Stimulated activated effector memory CD8-positive, alpha-beta T cell treated with anti-CD3 and anti-CD28 coated beads, Interleukin-12 subunit alpha, Interleukin-12 subunit beta, amount 100 ng/mL, for 72 hours (primary cell): Measurements from ENCODE around the gene POTEJ.
"Not testable (repeated sequence)": the region's sequence is repeated elsewhere in the genome, so short reads cannot be mapped to it uniquely, and the experiment has no call there.

Experiments used
- ATAC-seq: fragments of 150-1000 bp; cut with Tn5 transposase; 2 replicates; pipeline ENCODE4 v1.10.0; 2021
- DNase-seq, 2 donors: peaks; one replicate each; pipeline ENCODE4 v3.0.0; 2021 to 2022; ENCODE audit warnings: low spot score in 2 of 2
- H3K27ac Mint-ChIP-seq: one replicate; pipeline ENCODE4 v1.8.0; 2022; ENCODE audit warnings: mild to moderate bottlenecking, mixed read lengths
- H3K36me3 Mint-ChIP-seq: one replicate; pipeline ENCODE4 v1.8.0; 2022; ENCODE audit warnings: mild to moderate bottlenecking, mixed read lengths
- H3K4me1 Mint-ChIP-seq: one replicate; pipeline ENCODE4 v1.8.0; 2022; ENCODE audit warnings: mixed read lengths
- H3K4me3 Mint-ChIP-seq: one replicate; pipeline ENCODE4 v1.8.0; 2022; ENCODE audit warnings: mild to moderate bottlenecking, mixed read lengths
- H3K9me3 Mint-ChIP-seq: one replicate; pipeline ENCODE4 v1.8.0; 2022; ENCODE audit warnings: mixed read lengths

The POTEJ gene

GRCh38 chr2:130594011-130594410, 17.2 kb upstream of the POTEJ start:
- not testable (repeated sequence) for H3K9me3 Mint-ChIP-seq, H3K27ac Mint-ChIP-seq, DNase-seq, H3K36me3 Mint-ChIP-seq, H3K4me1 Mint-ChIP-seq, ATAC-seq, H3K4me3 Mint-ChIP-seq

- not testable (repeated sequence) for H3K27ac Mint-ChIP-seq, H3K4me1 Mint-ChIP-seq, H3K9me3 Mint-ChIP-seq, H3K36me3 Mint-ChIP-seq, H3K4me3 Mint-ChIP-seq, DNase-seq
- ATAC-seq = peak; percentile 29
Measured at GRCh38 chr2:130596757-130597156, 14.5 kb upstream of the POTEJ start.

GRCh38 chr2:130597994-130598393, 13.2 kb upstream of the POTEJ start:
- not testable (repeated sequence) for H3K4me1 Mint-ChIP-seq, H3K4me3 Mint-ChIP-seq, DNase-seq, H3K27ac Mint-ChIP-seq, ATAC-seq, H3K9me3 Mint-ChIP-seq, H3K36me3 Mint-ChIP-seq

DNA sequence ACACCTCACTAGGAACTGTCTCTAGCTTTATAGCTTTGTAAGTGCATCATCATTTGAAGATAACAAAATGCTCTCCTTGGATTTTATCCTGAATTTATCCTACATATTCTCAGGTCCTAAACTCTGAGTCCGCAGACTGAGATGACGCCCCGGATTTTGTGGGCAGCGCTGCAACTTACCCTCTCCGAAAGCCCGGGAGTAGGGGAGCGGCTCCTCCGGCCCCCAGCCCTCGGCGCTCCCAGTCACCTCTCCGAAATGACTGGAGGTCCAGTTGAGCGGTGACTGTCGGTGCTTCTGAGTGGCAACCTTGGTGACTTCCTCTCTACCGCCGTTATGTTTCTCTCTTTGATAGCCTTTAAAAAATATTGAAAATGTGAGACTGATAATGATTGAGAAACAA, 12.8 kb upstream of the POTEJ start:
- not testable (repeated sequence) for ATAC-seq, H3K9me3 Mint-ChIP-seq, H3K27ac Mint-ChIP-seq, DNase-seq, H3K4me1 Mint-ChIP-seq, H3K36me3 Mint-ChIP-seq, H3K4me3 Mint-ChIP-seq

- not testable (repeated sequence) for H3K36me3 Mint-ChIP-seq, DNase-seq, H3K4me3 Mint-ChIP-seq, H3K4me1 Mint-ChIP-seq, H3K27ac Mint-ChIP-seq, H3K9me3 Mint-ChIP-seq, ATAC-seq
Measured at GRCh38 chr2:130599393-130599792, 11.8 kb upstream of the POTEJ start, which contains the start of gene CFC1. TSS of gene CFC1 (minus strand) at chr2:130599575. CDS start at chr2:130599287, 288 bp downstream.

- H3K4me3 Mint-ChIP-seq, ATAC-seq, H3K27ac Mint-ChIP-seq, H3K36me3 Mint-ChIP-seq, DNase-seq, H3K4me1 Mint-ChIP-seq, H3K9me3 Mint-ChIP-seq: not testable (repeated sequence)
Measured at GRCh38 chr2:130599926-130600325, 11.3 kb upstream of the POTEJ start.

GRCh38 chr2:130601648-130602302, 9.5 kb upstream of the POTEJ start:
- H3K4me3 Mint-ChIP-seq, H3K27ac Mint-ChIP-seq, H3K4me1 Mint-ChIP-seq, ATAC-seq, H3K9me3 Mint-ChIP-seq, H3K36me3 Mint-ChIP-seq, DNase-seq: not testable (repeated sequence)

DNA sequence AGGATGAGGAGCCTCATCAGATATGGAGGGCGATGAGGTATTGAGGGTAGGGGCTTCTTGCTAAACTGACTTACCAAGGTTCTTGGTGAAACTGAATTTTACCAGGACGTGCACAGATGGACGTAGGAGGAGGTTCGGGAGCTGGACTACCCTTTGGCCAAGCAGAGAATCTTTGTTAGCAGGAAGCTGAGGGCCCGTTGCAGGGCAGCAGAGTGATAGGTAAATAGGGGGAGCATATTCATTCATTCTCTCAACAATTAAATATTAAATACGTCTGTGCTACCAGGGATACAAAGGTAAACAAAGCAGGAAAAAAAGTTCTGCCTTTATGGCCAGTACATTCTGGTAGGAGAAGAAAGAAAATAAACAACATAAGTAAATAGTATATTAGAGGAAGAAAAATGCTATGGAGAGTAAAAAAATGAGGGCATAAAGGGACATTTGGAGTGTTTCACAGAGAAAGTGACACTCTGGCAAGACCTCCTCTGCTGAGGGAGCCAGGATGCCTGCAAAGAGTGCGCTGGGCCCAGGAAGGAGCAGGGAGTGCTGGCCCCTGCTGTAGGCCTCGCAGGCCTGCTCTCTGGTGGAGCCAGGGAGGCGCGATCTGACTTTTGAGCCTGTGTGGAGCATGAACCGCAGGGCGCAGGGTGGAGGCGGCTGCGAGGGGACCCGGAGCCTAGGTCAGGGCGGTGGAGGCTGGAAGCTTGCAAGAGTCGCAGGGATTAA, 2.8 kb upstream of the POTEJ start:
- not testable (repeated sequence) for H3K36me3 Mint-ChIP-seq, H3K27ac Mint-ChIP-seq, ATAC-seq, H3K4me3 Mint-ChIP-seq, H3K4me1 Mint-ChIP-seq, DNase-seq, H3K9me3 Mint-ChIP-seq

DNA sequence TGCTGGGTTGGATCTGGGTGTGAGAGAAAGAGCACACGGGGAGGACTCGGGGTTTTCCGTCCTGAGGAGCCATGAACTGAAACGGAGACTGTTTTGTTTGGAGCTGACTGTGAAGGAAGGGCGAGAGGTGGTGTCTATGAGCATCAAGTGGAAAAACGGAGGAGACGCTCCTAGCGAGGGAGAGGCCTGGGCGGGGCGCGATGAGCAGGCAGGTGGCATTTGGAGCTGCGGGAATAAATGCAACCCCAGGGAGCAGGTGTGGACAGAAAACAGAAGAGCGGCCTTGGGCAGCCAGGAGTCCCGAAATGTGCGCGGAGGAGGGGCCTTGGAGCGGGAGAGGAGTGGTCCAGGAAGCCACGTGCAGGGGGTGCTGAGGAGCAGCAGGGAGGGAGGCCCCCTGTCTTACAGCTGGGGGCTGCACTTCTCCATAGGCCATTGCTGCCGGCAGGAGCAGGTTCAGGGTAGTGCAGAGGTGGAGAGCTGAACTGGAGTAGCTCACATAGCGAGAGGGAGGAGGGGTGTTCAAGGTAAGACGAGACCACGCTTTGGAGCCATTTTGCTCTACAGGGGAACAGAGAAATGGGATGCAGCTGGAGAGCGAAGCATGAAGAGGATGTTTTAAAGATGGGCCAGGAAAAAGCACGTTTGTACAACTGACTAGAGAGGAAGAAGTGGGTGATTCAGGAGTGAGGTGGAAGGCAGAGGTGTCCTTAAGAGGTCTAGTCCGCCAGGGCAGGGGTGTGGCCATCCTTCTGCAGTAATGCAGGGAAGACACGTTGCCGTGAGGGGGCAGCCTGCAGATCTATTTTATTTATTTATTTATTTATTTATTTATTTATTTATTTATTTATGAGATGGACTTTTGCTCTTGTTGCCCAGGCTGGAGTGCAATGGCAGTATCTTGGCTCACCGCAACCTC, 2.0 kb upstream of the POTEJ start:
- H3K27ac Mint-ChIP-seq, H3K4me1 Mint-ChIP-seq, H3K9me3 Mint-ChIP-seq, H3K4me3 Mint-ChIP-seq, DNase-seq, H3K36me3 Mint-ChIP-seq: not testable (repeated sequence)
- ATAC-seq = peak; percentile 13

GRCh38 chr2:130610486-130610885, 754 bp upstream of the POTEJ start:
- not testable (repeated sequence) for DNase-seq, ATAC-seq, H3K4me1 Mint-ChIP-seq, H3K36me3 Mint-ChIP-seq, H3K4me3 Mint-ChIP-seq, H3K9me3 Mint-ChIP-seq, H3K27ac Mint-ChIP-seq

GRCh38 chr2:130628784-130629475, 17.7 kb downstream of the POTEJ start:
- not testable (repeated sequence) for H3K36me3 Mint-ChIP-seq, H3K4me1 Mint-ChIP-seq, DNase-seq

DNA sequence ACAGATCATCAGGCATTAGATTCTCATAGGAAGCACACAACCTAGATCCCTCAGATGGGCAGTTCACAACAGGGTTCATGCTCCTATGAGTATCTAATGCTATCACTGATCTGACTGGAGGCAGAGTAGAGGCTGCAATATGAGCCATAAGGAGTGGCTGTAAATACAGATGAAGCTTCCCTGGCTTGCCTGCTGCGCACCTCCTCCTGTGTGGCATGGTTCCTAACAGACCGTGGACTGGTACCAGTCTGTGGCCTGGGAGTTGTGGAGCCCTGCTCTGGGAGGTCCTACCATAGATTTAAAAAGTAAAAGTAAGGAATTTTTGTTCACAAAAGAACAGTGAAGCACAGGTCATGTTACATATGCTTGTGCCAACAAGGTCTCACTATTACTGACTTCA, 27.7 kb downstream of the POTEJ start:
- H3K9me3 Mint-ChIP-seq, H3K4me3 Mint-ChIP-seq, H3K27ac Mint-ChIP-seq, ATAC-seq, DNase-seq, H3K36me3 Mint-ChIP-seq, H3K4me1 Mint-ChIP-seq: not testable (repeated sequence)

More at GRCh38 chr2:130628784-130629475, 17.7 kb downstream of the POTEJ start:
- not testable (repeated sequence) for ATAC-seq, H3K9me3 Mint-ChIP-seq, H3K4me3 Mint-ChIP-seq, H3K27ac Mint-ChIP-seq

- not testable (repeated sequence) for H3K4me3 Mint-ChIP-seq, H3K4me1 Mint-ChIP-seq, H3K36me3 Mint-ChIP-seq, ATAC-seq, H3K27ac Mint-ChIP-seq, DNase-seq, H3K9me3 Mint-ChIP-seq
Measured at GRCh38 chr2:130641688-130642087, 30.4 kb downstream of the POTEJ start.

GRCh38 chr2:130649285-130649684, 38.0 kb downstream of the POTEJ start:
- H3K36me3 Mint-ChIP-seq, DNase-seq, H3K4me1 Mint-ChIP-seq, H3K9me3 Mint-ChIP-seq, ATAC-seq, H3K27ac Mint-ChIP-seq, H3K4me3 Mint-ChIP-seq: not testable (repeated sequence)

GRCh38 chr2:130664506-130664905, 53.3 kb downstream of the POTEJ start:
- not testable (repeated sequence) for H3K4me1 Mint-ChIP-seq, H3K4me3 Mint-ChIP-seq, H3K36me3 Mint-ChIP-seq, DNase-seq, ATAC-seq, H3K9me3 Mint-ChIP-seq, H3K27ac Mint-ChIP-seq
